Skeletal muscle cell (primary cell): ENCODE results near the gene BCL2L15.

Source experiments
- DNase-seq: peaks from one replicate; pipeline ENCODE4 v3.0.0-alpha.2; 2010; ENCODE audit warnings: low read depth
- H3K4me3 ChIP-seq: 2 replicates; pipeline ENCODE4 v1.5.1; 2011; ENCODE audit warnings: low read depth, mild to moderate bottlenecking, control low read depth, low read length, moderate library complexity

The BCL2L15 gene

GRCh38 chr1:113913312-113913668 lies 25.9 kb upstream of the BCL2L15 start:
- no peak for DNase-seq
- H3K4me3 ChIP-seq = no peak overlapping the region

GRCh38 chr1:113912594-113913311 lies 25.4 kb upstream of the BCL2L15 start:
- H3K4me3 ChIP-seq = no peak overlapping the region
- DNase-seq = peak; percentile 52

- DNase-seq = no peak
- H3K4me3 ChIP-seq = peak overlapping the region; percentile 98
Measured at GRCh38 chr1:113905435-113905861, 18.1 kb upstream of the BCL2L15 start.

- DNase-seq = peak; percentile 100
- H3K4me3 ChIP-seq = peak within 1 kb of the TSS; percentile 98
Measured at GRCh38 chr1:113904674-113905434, 17.5 kb upstream of the BCL2L15 start, which contains the start of the genes AP4B1 and DCLRE1B. AP4B1 (minus strand) TSS chr1:113904799; CDS start chr1:113904717, 82 bp downstream. DCLRE1B (plus strand) TSS chr1:113905326; CDS start chr1:113905587, 261 bp downstream.

- DNase-seq = no peak
Measured at GRCh38 chr1:113904293-113904673, 16.9 kb upstream of the BCL2L15 start.

GRCh38 chr1:113903501-113904292 lies 16.3 kb upstream of the BCL2L15 start:
- no peak for DNase-seq

More at GRCh38 chr1:113904293-113904673, 16.9 kb upstream of the BCL2L15 start:
- H3K4me3 ChIP-seq = peak overlapping the region; percentile 98

GRCh38 chr1:113901191-113901590 lies 13.8 kb upstream of the BCL2L15 start:
- H3K4me3 ChIP-seq = no peak overlapping the region
- DNase-seq = no peak

More at GRCh38 chr1:113903501-113904292, 16.3 kb upstream of the BCL2L15 start:
- H3K4me3 ChIP-seq = peak overlapping the region; percentile 98

GRCh38 chr1:113899111-113899510 lies 11.7 kb upstream of the BCL2L15 start:
- no peak overlapping the region for H3K4me3 ChIP-seq
- DNase-seq = no peak

GRCh38 chr1:113898241-113898814 lies 10.9 kb upstream of the BCL2L15 start:
- no peak overlapping the region for H3K4me3 ChIP-seq
- DNase-seq = no peak

- H3K4me3 ChIP-seq = no peak overlapping the region
- DNase-seq = no peak
Measured at GRCh38 chr1:113895961-113896360, 8.6 kb upstream of the BCL2L15 start.

GRCh38 chr1:113895098-113895497 lies 7.7 kb upstream of the BCL2L15 start:
- no peak for DNase-seq
- H3K4me3 ChIP-seq = no peak overlapping the region

- no peak overlapping the region for H3K4me3 ChIP-seq
- no peak for DNase-seq
Measured at GRCh38 chr1:113893267-113893666, 5.9 kb upstream of the BCL2L15 start.

GRCh38 chr1:113891631-113892220 lies 4.3 kb upstream of the BCL2L15 start:
- no peak overlapping the region for H3K4me3 ChIP-seq
- DNase-seq = no peak

- no peak overlapping the region for H3K4me3 ChIP-seq
- DNase-seq = no peak
Measured at GRCh38 chr1:113890816-113891215, 3.4 kb upstream of the BCL2L15 start.

GRCh38 chr1:113886417-113887401 lies 672 bp downstream of the BCL2L15 start:
- no peak for DNase-seq
- H3K4me3 ChIP-seq = no peak overlapping the region

- no peak for DNase-seq
- H3K4me3 ChIP-seq = no peak overlapping the region
Measured at GRCh38 chr1:113881661-113882060, 5.7 kb downstream of the BCL2L15 start.

- no peak for DNase-seq
- H3K4me3 ChIP-seq = no peak overlapping the region
Measured at GRCh38 chr1:113879739-113880038, 7.7 kb downstream of the BCL2L15 start.

- DNase-seq = no peak
- no peak overlapping the region for H3K4me3 ChIP-seq
Measured at GRCh38 chr1:113876176-113876575, 11.2 kb downstream of the BCL2L15 start.
